Measurements from ENCODE around the gene ALPI. TPM values are rescaled to one million over a fixed set of nuclear protein-coding genes. Genes with fewer than 3 reads are reported as not detected.
"Not testable (repeated sequence)": the region's sequence is repeated elsewhere in the genome, so short reads cannot be mapped to it uniquely, and the experiment has no call there.

ALPI gene
- total and polyA plus RNA-seq, 3 experiments from 2014 or later = not detected

DNA sequence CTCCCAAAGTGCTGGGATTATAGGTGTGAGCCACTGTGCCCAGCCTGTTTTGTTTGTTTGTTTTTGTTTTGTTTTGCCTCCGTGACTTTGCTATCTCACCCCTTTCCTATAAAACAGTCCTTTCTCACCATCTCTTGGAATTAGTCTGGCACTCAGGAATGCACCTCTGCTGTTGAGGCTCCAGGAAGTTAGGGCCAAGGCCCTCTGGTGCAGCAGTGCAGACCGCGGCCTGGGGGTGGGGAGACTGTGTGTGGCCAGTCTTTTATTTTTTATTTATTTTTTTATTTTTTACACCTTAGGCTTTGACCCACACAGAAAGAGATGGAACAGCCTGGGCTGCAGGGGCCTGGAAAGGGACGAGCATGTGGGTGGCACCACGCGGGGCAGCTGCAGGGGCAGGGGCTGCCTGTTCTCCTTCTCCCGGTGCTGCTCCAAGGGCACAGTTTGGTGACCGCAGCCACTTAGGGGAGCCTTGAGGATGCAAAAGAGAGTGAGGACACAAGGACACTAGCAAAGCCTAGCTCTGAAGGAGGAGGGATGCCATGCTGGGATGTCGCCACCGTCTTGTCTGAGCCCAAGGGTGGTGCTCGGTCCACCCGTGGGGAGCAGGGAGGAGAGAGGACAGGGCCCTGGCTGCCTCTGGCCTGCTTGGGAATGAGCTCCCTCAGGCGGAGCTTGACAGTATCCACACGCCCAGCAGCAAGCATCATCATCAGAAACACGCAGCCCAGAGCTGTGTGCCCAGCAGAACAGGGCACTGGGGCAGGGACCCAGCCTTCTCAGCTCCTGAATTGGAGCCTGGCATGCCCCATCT, 19.4 kb upstream of the ALPI start:
- no peak overlapping the region for H3K4me3 ChIP-seq (ENCODE audit: low read length)
- H3K36me3 Mint-ChIP-seq = no peaks in the 10 kb centered on the region

DNA sequence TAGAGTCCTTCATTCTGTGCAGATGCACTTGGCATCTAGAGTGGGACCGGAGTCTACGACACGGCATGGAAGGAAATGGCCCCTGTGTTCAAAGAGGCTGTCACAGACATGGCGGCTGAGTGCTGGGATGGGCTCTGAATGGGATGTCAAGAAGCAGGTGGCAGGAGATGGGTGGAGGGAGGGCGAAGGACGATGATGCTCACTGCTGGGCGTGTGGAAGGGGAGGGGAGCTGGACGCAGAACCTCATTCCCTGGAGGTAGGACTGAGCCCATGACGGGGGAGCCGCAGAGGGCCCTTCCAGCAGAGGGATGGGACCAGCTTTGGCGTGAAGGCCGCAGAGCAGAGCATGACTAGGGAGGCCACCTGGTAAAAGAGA, 18.8 kb upstream of the ALPI start:
- Histone ChIP-seq H3K36me3 (ENCODE audit: insufficient read depth, low read length) (no peaks in the 10 kb centered on the region), H3K4me1 (ENCODE audit: insufficient read depth, low read length) (no peaks in the 10 kb centered on the region), H3K4me3 (ENCODE audit: low read length) (no peak overlapping the region), H3K27ac (ENCODE audit: low read depth, low read length) (no peak overlapping the region), H3K27me3 (ENCODE audit: insufficient read depth, low read length, poor library complexity, severe bottlenecking) (no peaks in the 10 kb centered on the region), H3K9me3 (ENCODE audit: low read length) (no peaks in the 10 kb centered on the region)
- Mint-ChIP-seq H3K36me3 (no peaks in the 10 kb centered on the region), H3K27ac (no peak overlapping the region), H3K4me1 (peaks cover 0 to 8% (median 4%) of the 10 kb centered on the region in 3 donors), H3K27me3 (peaks cover 0 to 6% of the 10 kb centered on the region in 2 donors), H3K9me3 (peaks cover 0 to 2% (median 0%) of the 10 kb centered on the region in 5 donors), H3K4me3 (no peak overlapping the region)
- CTCF ChIA-PET = interaction anchor here (0.8 kb wide), 1 partner anchor 16 kb away, joined by 3 read pairs; no protein-coding TSS in a partner anchor
- no peak for DNase-seq
- POLR2A ChIA-PET = no interaction called here

More for the DNA sequence above, 19.4 kb upstream of the ALPI start:
- H3K4me1 Mint-ChIP-seq = peaks cover 0 to 8% (median 4%) of the 10 kb centered on the region in 3 donors
- DNase-seq = no peak
- no peak overlapping the region for H3K4me3 Mint-ChIP-seq
- no peaks in the 10 kb centered on the region for H3K9me3 ChIP-seq (ENCODE audit: low read length)
- H3K27me3 Mint-ChIP-seq = peaks cover 0 to 6% of the 10 kb centered on the region in 2 donors
- H3K27ac ChIP-seq (ENCODE audit: low read depth, low read length) = no peak overlapping the region
- H3K27me3 ChIP-seq (ENCODE audit: insufficient read depth, low read length, poor library complexity, severe bottlenecking) = no peaks in the 10 kb centered on the region
- peaks cover 0 to 2% (median 0%) of the 10 kb centered on the region in 5 donors for H3K9me3 Mint-ChIP-seq
- no peaks in the 10 kb centered on the region for H3K36me3 ChIP-seq (ENCODE audit: insufficient read depth, low read length)
- ChIA-PET CTCF (no interaction called here), POLR2A (no interaction called here)
- H3K4me1 ChIP-seq (ENCODE audit: insufficient read depth, low read length) = no peaks in the 10 kb centered on the region
- H3K27ac Mint-ChIP-seq = peak overlapping the region in 1 of 8 donors; percentile 12

DNA sequence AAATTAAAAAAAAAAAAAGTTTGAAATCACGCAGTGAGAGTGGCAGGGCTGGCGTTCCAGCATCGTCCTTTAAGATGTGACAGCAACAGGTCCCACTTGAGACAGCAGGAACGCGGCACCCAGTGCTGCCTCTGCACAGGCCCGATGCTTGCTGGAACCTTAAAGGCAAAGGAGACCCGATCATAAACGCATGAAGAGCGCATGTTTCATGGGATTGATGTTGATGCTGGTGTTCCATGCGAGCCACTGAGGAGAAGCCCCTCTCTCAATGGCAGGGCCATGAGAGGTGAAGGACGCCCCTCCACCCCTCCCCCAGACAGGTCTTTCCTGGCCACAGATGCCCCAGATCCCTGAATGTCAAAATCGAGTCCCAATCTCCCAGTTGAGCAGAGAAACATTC, 17.9 kb upstream of the ALPI start:
- Mint-ChIP-seq H3K4me1 (peaks cover 0 to 8% (median 4%) of the 10 kb centered on the region in 3 donors), H3K36me3 (no peaks in the 10 kb centered on the region), H3K27ac (peak overlapping the region in 1 of 8 donors; percentile 71), H3K27me3 (peaks cover 0 to 6% of the 10 kb centered on the region in 2 donors), H3K4me3 (no peak overlapping the region), H3K9me3 (peaks cover 0 to 2% (median 0%) of the 10 kb centered on the region in 5 donors)
- H3K27me3 ChIP-seq (ENCODE audit: insufficient read depth, low read length, poor library complexity, severe bottlenecking) = no peaks in the 10 kb centered on the region
- ChIA-PET CTCF (interaction anchor here (0.8 kb wide), 1 partner anchor 17 kb away, joined by 3 read pairs; no protein-coding TSS in a partner anchor), POLR2A (no interaction called here)
- no peak for DNase-seq
- no peaks in the 10 kb centered on the region for H3K36me3 ChIP-seq (ENCODE audit: insufficient read depth, low read length)
- no peaks in the 10 kb centered on the region for H3K4me1 ChIP-seq (ENCODE audit: insufficient read depth, low read length)
- no peak overlapping the region for H3K27ac ChIP-seq (ENCODE audit: low read depth, low read length)
- no peaks in the 10 kb centered on the region for H3K9me3 ChIP-seq (ENCODE audit: low read length)
- no peak overlapping the region for H3K4me3 ChIP-seq (ENCODE audit: low read length)

GRCh38 chr2:232438951-232439757, 16.8 kb upstream of the ALPI start:
- Histone ChIP-seq H3K4me3 (ENCODE audit: low read length) (no peak overlapping the region), H3K4me1 (ENCODE audit: insufficient read depth, low read length) (no peaks in the 10 kb centered on the region), H3K36me3 (ENCODE audit: insufficient read depth, low read length) (no peaks in the 10 kb centered on the region), H3K27ac (ENCODE audit: low read depth, low read length) (no peak overlapping the region), H3K9me3 (ENCODE audit: low read length) (no peaks in the 10 kb centered on the region), H3K27me3 (ENCODE audit: insufficient read depth, low read length, poor library complexity, severe bottlenecking) (no peaks in the 10 kb centered on the region)
- no peak overlapping the region for H3K27ac Mint-ChIP-seq
- peak in 4 of 5 donors; percentile 6 to 45 (median 19) for DNase-seq
- peaks cover 0 to 2% (median 0%) of the 10 kb centered on the region in 5 donors for H3K9me3 Mint-ChIP-seq
- POLR2A ChIA-PET = no interaction called here
- H3K27me3 Mint-ChIP-seq = peaks cover 0 to 6% of the 10 kb centered on the region in 2 donors
- H3K4me3 Mint-ChIP-seq = no peak overlapping the region
- no peaks in the 10 kb centered on the region for H3K36me3 Mint-ChIP-seq
- H3K4me1 Mint-ChIP-seq = peaks cover 0 to 8% (median 4%) of the 10 kb centered on the region in 3 donors
- CTCF ChIA-PET = interaction anchor here (0.8 to 2.3 kb wide), 7 partner anchors 9 to 826 kb away, joined by 3 to 9 read pairs (median 4); no protein-coding TSS in a partner anchor

DNA sequence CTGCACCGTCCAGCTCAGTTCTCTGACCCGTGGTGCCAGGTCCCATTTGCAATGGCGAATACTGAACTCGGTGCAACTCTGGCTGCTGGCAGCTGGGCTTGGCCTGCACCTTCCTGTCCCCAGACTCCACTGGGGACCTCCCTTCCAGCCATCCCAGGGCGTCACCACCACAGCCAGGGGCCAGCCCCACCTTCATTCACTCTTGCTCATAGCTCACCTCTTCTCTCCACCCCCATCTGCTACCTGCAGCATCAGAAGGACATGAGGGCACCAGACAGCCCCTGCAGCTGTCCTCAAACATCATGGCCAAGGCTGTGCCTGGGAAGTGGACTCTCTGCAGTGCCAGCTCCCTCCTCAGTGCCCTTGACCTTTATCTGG, 16.2 kb upstream of the ALPI start:
- no peak overlapping the region for H3K4me3 ChIP-seq (ENCODE audit: low read length)
- no peak overlapping the region for H3K4me3 Mint-ChIP-seq
- H3K36me3 Mint-ChIP-seq = no peaks in the 10 kb centered on the region
- peak in 1 of 5 donors; percentile 0 for DNase-seq
- H3K9me3 ChIP-seq (ENCODE audit: low read length) = no peaks in the 10 kb centered on the region
- ChIA-PET CTCF (interaction anchor here (0.8 to 2.3 kb wide), 7 partner anchors 10 to 826 kb away, joined by 3 to 9 read pairs (median 4); no protein-coding TSS in a partner anchor), POLR2A (no interaction called here)
- H3K4me1 ChIP-seq (ENCODE audit: insufficient read depth, low read length) = no peaks in the 10 kb centered on the region
- H3K27ac Mint-ChIP-seq = no peak overlapping the region
- no peaks in the 10 kb centered on the region for H3K27me3 ChIP-seq (ENCODE audit: insufficient read depth, low read length, poor library complexity, severe bottlenecking)
- H3K9me3 Mint-ChIP-seq = peaks cover 0 to 2% (median 0%) of the 10 kb centered on the region in 5 donors
- H3K27me3 Mint-ChIP-seq = peaks cover 0 to 6% of the 10 kb centered on the region in 2 donors
- peaks cover 0 to 8% (median 4%) of the 10 kb centered on the region in 3 donors for H3K4me1 Mint-ChIP-seq
- no peak overlapping the region for H3K27ac ChIP-seq (ENCODE audit: low read depth, low read length)
- H3K36me3 ChIP-seq (ENCODE audit: insufficient read depth, low read length) = no peaks in the 10 kb centered on the region

- POLR2A ChIA-PET; H3K36me3 ChIP-seq (ENCODE audit: insufficient read depth, low read length); H3K27ac ChIP-seq (ENCODE audit: low read depth, low read length); H3K27me3 ChIP-seq (ENCODE audit: insufficient read depth, low read length, poor library complexity, severe bottlenecking); H3K27me3 Mint-ChIP-seq; H3K9me3 ChIP-seq (ENCODE audit: low read length); H3K36me3 Mint-ChIP-seq; H3K4me3 ChIP-seq (ENCODE audit: low read length); H3K4me1 Mint-ChIP-seq; H3K9me3 Mint-ChIP-seq; H3K4me1 ChIP-seq (ENCODE audit: insufficient read depth, low read length): not testable (repeated sequence)
- peak; percentile 71 to 87 (median 78) for DNase-seq
- Mint-ChIP-seq H3K4me3 (peak overlapping the region in 5 of 7 donors; percentile 19 to 87 (median 38)), H3K27ac (peak overlapping the region in 2 of 8 donors; percentile 12 to 79)
- CTCF ChIA-PET = interaction anchor here (1.3 to 2.3 kb wide), 4 partner anchors 10 to 539 kb away, joined by 4 to 9 read pairs (median 6); no protein-coding TSS in a partner anchor
Measured at GRCh38 chr2:232440220-232441018, 15.5 kb upstream of the ALPI start.

DNA sequence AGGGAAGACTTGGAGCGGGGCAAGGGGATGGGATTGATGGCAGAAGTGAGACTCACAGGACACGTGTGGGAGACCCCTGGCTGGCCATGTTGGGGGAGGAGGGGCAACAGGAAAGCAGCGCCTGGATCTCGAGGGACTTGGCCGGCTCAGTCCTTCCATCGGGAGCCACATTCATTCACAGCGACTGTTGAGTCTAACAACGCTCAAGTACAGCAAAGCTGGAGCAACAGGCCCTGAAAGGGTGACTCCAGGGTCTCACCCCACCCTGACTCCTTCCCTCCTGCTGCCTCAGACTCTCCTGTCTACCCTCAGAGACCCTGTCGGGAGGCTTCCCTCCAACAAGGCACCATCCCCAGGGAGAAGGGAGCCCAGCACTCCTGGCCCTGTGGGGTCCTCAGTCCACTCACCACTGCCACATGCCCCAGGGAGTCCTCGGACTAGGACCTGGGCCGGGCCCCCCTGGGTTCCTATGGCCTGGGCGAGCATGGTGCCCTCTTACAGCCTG, 14.8 kb upstream of the ALPI start:
- H3K27ac ChIP-seq (ENCODE audit: low read depth, low read length) = no peak overlapping the region
- H3K4me1 ChIP-seq (ENCODE audit: insufficient read depth, low read length) = no peaks in the 10 kb centered on the region
- Mint-ChIP-seq H3K9me3 (peaks cover 0 to 2% (median 0%) of the 10 kb centered on the region in 5 donors), H3K36me3 (no peaks in the 10 kb centered on the region), H3K4me1 (peaks cover 0 to 8% (median 4%) of the 10 kb centered on the region in 3 donors), H3K27me3 (peaks cover 0 to 6% of the 10 kb centered on the region in 2 donors), H3K4me3 (no peak overlapping the region), H3K27ac (no peak overlapping the region)
- no peaks in the 10 kb centered on the region for H3K9me3 ChIP-seq (ENCODE audit: low read length)
- POLR2A ChIA-PET = no interaction called here
- no peaks in the 10 kb centered on the region for H3K27me3 ChIP-seq (ENCODE audit: insufficient read depth, low read length, poor library complexity, severe bottlenecking)
- H3K4me3 ChIP-seq (ENCODE audit: low read length) = no peak overlapping the region
- CTCF ChIA-PET = interaction anchor here (2.3 kb wide), 1 partner anchor 14 kb away, joined by 7 read pairs; no protein-coding TSS in a partner anchor
- peak in 1 of 5 donors; percentile 40 for DNase-seq
- no peaks in the 10 kb centered on the region for H3K36me3 ChIP-seq (ENCODE audit: insufficient read depth, low read length)
